Measurements from ENCODE around the gene UNC13D. TPM values are rescaled to one million over a fixed set of nuclear protein-coding genes. Genes with fewer than 3 reads are reported as not detected.

Gene UNC13D
- total RNA-seq, 1 donor from 2014 or later, result 6.8 TPM

DNA sequence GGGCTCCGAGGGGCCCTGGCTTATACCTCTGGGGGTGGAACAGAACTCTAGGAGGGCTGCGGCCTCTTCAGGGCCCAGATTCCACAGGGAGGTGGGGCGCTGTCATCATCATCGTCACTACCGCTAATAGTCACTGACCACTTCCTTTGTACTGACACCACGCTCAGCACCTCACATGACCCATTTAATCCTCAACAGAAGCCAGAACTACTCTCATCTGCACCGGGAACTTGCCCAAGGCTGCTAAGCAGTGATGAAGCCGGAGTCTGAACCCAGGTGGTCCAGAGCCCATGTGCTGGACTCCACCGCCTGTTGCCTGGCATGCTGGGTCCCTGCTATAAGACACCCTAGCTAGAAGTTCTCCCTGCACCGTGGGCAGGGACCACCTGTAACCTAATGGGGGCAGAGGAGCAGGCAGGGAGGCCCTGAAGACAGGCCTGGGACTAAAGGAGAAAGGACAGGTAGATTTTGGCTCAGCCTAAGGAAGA is 12.0 kb downstream of the UNC13D start:
- DNase-seq (ENCODE audit: low spot score in 2 of 2, unreplicated experiment in 2 of 2), result no peak
- Mint-ChIP-seq H3K4me3 (peak overlapping the region; percentile 12), H3K4me1 (peaks cover 24% of the 10 kb centered on the region), H3K27me3 (ENCODE audit: low read depth) (no peaks in the 10 kb centered on the region), H3K27ac (peak overlapping the region; percentile 67), H3K9me3 (no peaks in the 10 kb centered on the region), H3K36me3 (no peaks in the 10 kb centered on the region)
- TF ChIP-seq, protein P1, sequence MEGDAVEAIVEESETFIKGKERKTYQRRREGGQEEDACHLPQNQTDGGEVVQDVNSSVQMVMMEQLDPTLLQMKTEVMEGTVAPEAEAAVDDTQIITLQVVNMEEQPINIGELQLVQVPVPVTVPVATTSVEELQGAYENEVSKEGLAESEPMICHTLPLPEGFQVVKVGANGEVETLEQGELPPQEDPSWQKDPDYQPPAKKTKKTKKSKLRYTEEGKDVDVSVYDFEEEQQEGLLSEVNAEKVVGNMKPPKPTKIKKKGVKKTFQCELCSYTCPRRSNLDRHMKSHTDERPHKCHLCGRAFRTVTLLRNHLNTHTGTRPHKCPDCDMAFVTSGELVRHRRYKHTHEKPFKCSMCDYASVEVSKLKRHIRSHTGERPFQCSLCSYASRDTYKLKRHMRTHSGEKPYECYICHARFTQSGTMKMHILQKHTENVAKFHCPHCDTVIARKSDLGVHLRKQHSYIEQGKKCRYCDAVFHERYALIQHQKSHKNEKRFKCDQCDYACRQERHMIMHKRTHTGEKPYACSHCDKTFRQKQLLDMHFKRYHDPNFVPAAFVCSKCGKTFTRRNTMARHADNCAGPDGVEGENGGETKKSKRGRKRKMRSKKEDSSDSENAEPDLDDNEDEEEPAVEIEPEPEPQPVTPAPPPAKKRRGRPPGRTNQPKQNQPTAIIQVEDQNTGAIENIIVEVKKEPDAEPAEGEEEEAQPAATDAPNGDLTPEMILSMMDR (IDR thresholded peaks at IDR 0.05; ENCODE audit: unreplicated experiment), result no peak

DNA sequence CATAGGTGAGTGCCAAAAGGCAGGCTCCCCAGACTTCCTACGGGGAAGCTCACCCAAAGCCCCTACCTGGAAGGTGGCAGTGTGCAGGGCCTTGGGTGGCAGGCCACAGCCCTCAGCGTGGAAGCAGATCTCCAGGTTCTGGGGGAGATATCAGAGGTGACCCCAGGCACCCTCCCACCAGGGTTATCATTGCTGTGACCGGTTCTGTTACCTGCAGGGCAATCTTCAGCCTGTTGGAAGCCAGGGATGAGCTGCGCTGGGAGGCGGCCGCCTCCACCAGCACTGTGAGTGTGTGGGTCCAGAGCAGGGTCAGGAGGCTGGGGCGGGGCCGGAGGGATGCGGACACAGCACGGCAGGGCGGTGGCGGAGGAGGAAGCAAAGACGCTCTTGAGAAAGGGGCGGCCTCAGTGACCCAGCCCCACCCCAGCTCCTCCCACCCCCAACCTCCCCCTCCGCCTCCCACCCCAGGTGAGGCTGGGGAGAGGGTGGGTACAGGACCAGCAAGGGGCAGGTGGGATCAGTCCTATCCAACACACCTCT is 13.1 kb downstream of the UNC13D start:
- Mint-ChIP-seq H3K9me3 (no peaks in the 10 kb centered on the region), H3K36me3 (no peaks in the 10 kb centered on the region), H3K27ac (no peak overlapping the region), H3K4me3 (no peak overlapping the region), H3K4me1 (peaks cover 28% of the 10 kb centered on the region), H3K27me3 (ENCODE audit: low read depth) (no peaks in the 10 kb centered on the region)
- TF ChIP-seq, protein P1 (IDR thresholded peaks at IDR 0.05; ENCODE audit: unreplicated experiment), result no peak
- no peak for DNase-seq (ENCODE audit: low spot score in 2 of 2, unreplicated experiment in 2 of 2)

DNA sequence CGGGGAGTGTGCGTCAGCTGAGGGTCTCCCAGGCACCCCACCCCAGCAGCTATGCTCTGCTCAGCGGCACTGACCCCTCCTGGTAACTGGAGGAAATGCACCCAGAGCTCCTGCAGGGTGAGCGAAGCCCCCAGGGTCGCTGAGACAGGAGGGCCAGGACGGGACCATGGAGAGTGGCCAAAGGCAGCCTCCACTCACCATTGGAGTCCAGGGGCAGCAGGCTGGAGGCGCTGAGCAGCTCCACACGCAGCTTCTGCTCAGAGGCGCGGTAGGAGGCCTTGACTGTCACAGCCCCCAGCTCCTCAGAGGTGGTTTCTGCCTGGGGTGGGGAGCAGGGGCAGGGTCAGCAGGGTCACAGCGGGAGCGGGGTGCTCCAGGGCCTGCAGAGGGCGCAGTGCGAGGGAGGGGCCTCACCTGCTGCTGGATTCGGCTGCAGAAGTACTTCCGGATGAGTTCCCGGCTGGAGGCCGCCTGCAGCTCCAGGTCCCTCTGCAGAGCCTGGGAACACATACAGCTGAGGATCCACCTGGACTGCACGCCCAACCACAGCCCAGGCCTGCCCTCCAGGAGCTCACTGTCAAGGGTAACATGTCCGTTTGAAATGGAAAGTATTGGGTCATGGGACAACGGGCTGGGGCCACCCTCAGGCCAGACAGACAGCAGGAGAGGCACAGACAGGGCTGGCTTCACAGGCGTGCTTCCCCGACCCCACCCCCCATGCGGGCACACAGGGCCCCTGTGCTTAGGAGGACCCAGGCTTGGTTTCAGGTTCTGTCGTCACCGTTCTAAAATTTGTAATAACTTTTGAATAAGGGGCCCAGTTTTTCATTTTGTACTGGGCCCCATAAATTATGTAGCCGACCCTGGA is 13.8 kb downstream of the UNC13D start:
- Mint-ChIP-seq H3K27ac (no peak overlapping the region), H3K36me3 (no peaks in the 10 kb centered on the region), H3K9me3 (no peaks in the 10 kb centered on the region), H3K4me3 (no peak overlapping the region), H3K4me1 (peaks cover 28% of the 10 kb centered on the region), H3K27me3 (ENCODE audit: low read depth) (no peaks in the 10 kb centered on the region)
- DNase-seq (ENCODE audit: low spot score in 2 of 2, unreplicated experiment in 2 of 2), result no peak
- TF ChIP-seq, protein P1 (IDR thresholded peaks at IDR 0.05; ENCODE audit: unreplicated experiment), result peak; percentile 33

DNA sequence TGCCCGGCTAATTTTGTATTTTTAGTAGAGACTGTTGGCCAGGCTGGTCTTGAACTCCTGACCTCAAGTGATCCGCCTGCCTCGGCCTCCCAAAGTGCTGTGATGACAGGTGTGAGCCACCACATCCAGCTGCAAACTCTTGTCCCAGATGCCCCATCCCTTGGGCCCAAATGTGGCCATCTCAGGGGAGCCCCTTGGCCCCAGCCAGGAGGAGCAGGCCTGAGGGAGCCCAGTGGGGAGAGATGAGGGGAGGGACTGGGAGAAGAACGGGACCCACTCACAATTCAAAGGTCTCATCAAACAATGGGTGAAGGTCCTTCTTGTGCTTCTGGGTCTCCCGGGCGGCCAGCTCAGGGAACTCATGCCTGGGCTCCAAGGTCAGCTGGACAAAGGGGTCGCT is 14.5 kb downstream of the UNC13D start:
- TF ChIP-seq, protein P1 (IDR thresholded peaks at IDR 0.05; ENCODE audit: unreplicated experiment), result no peak
- Mint-ChIP-seq H3K9me3 (no peaks in the 10 kb centered on the region), H3K27me3 (ENCODE audit: low read depth) (no peaks in the 10 kb centered on the region), H3K27ac (no peak overlapping the region), H3K4me3 (no peak overlapping the region), H3K4me1 (peaks cover 28% of the 10 kb centered on the region), H3K36me3 (no peaks in the 10 kb centered on the region)
- no peak for DNase-seq (ENCODE audit: low spot score in 2 of 2, unreplicated experiment in 2 of 2)

DNA sequence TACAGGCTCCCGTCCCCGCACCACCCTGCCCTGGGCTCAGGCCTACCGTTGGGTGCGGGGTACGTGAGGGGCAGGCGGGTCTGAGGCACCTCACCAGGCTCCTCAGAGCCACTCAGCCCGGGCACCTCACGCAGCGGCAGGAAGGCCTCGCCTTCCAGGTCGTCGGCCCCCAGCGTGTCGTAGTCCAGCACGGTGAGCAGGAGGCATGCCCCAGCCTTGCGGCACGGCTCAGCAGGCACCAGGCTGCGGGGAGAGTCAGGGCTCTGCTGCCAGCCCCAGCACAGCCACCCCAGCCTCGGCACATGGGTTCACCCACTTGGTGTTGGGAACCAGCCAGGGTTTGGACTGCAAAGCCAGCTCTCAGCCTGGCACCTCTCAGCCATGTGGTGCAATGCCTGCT is 15.5 kb downstream of the UNC13D start:
- no peaks in the 10 kb centered on the region for H3K9me3 Mint-ChIP-seq
- no peak overlapping the region for H3K4me3 Mint-ChIP-seq
- H3K4me1 Mint-ChIP-seq, result peaks cover 28% of the 10 kb centered on the region
- H3K27me3 Mint-ChIP-seq (ENCODE audit: low read depth), result no peaks in the 10 kb centered on the region
- TF ChIP-seq, protein P1 (IDR thresholded peaks at IDR 0.05; ENCODE audit: unreplicated experiment), result no peak
- DNase-seq (ENCODE audit: low spot score in 2 of 2, unreplicated experiment in 2 of 2), result no peak
- no peak overlapping the region for H3K27ac Mint-ChIP-seq
- no peaks in the 10 kb centered on the region for H3K36me3 Mint-ChIP-seq
